Psoas muscle (tissue), 8 donors: ENCODE results near the gene LCE1E. TPM values are rescaled to one million over a fixed set of nuclear protein-coding genes. Genes with fewer than 3 reads are reported as not detected.

Experiments used
- ATAC-seq, 4 donors: fragments of 200-7000 bp; cut with Tn5 transposase; one replicate each; pipeline ENCODE4 v1.9.1; 2020; ENCODE audit warnings: moderate library complexity in 3 of 4, mild to moderate bottlenecking in 2 of 4
- DNase-seq, 2 donors: peaks; one replicate each; pipeline ENCODE4 v3.0.0-alpha.2; 2020
- H3K27ac ChIP-seq: fragments of 200-600 bp; one replicate; pipeline ENCODE4 v1.8.0; 2022
- H3K27me3 ChIP-seq, 3 donors: fragments of 200-600 bp in 1 of 3; one replicate each; pipeline versions ENCODE4 v1.6.1 to v1.8.0; 2013 to 2022; ENCODE audit warnings: low read length in 2 of 3, mild to moderate bottlenecking in 2 of 3, moderate library complexity in 1 of 3; ENCODE audit not compliant: insufficient read depth in 3 of 3
- H3K36me3 ChIP-seq, 2 donors: fragments of 200-600 bp in 1 of 2; one replicate each; pipeline versions ENCODE4 v1.6.1 to v1.8.0; 2013 to 2022; ENCODE audit warnings: low read depth in 1 of 2, mild to moderate bottlenecking in 1 of 2, moderate library complexity in 1 of 2; ENCODE audit not compliant: insufficient read depth in 1 of 2
- H3K4me1 ChIP-seq: fragments of 200-600 bp; one replicate; pipeline ENCODE4 v1.8.0; 2022
- H3K4me3 ChIP-seq: fragments of 200-600 bp; one replicate; pipeline ENCODE4 v1.8.0; 2022; ENCODE audit warnings: mild to moderate bottlenecking
- H3K9me3 ChIP-seq: fragments of 200-600 bp; one replicate; pipeline ENCODE4 v1.8.0; 2022
- WGBS, 3 donors: extraction: QIAGEN DNeasy Blood & Tissue Kit; methylation state at CpG; one replicate each; pipeline versions ENCODE4 v1.1.6 to v1.1.7; 2013; 5-methylcytosine and 5-hydroxymethylcytosine counted together
- intact Hi-C, 2 donors: fragments of 100-400 bp; cut with DNase I; formaldehyde crosslinking; loops; one replicate each; pipeline versions ENCODE4 v1.11.0 to v1.14.2; 2022
- polyA plus RNA-seq, 3 donors: library from polyadenylated mRNA; stranded (reverse); fragments of 200-250 nt; gene quantifications; one replicate each; pipeline ENCODE4 v1.2.3, GENCODE V29; 2013
- total RNA-seq, 4 donors: library from RNA; stranded (reverse); fragmentation: NEBNext Ultra II Directional in 2 of 4; extraction: Animal tissue kit (Norgen Biotek cat#: 25700) in 2 of 4; gene quantifications; one replicate each; pipeline versions ENCODE4 v1.2.1 to v1.2.4, GENCODE V29; 2021 to 2023
- TF ChIP-seq, protein P1 (sequence below): fragments of 200-600 bp; IDR thresholded peaks from one replicate; pipeline ENCODE4 v1.8.0; 2022; ENCODE audit warnings: antibody characterized with exemption
- donor health status: healthy with polysubstance abuse.
- donor health status: DM: no; HTN: no; CAD: no; lungs with moderate emphysema.
- donor health status: Bipolar disorder and iron deficiency.
- donor health status: healthy.
- donor health status: DM: yes; HTN: yes; CAD: no.
- donor health status: DM: no; HTN: no; CAD: no.
- donor health status: DM: no; HTN: no; CAD: no.
- donor health status: DM: yes; HTN: yes; CAD: no.

The LCE1E gene
- total and polyA plus RNA-seq, 7 donors: not detected

DNA sequence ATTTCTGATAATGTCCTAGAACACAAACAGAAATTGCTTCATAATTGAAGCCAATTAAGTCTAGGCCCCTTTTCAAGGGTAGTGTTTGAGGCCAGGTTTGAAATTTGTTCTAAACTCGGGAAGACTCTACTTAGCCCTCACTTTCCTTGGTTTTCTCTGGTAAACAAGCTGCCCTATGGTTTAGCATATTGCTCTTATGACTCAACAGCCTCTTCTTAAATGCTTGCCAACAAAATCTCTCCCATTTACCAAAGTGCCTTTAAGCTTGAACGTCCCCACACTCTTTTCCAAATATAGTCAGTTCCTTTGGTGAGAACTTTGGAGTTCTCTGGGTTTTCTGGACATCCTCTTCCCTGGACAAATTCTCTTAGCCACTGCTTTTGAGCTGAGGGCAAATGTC is 50.8 kb downstream of the LCE1E start:
- Histone ChIP-seq H3K27ac (no peak overlapping the region), H3K4me3 (no peak overlapping the region), H3K4me1 (no peaks in the 10 kb centered on the region), H3K27me3 (no peaks in the 10 kb centered on the region), H3K9me3 (no peaks in the 10 kb centered on the region), H3K36me3 (no peaks in the 10 kb centered on the region)
- TF ChIP-seq, protein P1, sequence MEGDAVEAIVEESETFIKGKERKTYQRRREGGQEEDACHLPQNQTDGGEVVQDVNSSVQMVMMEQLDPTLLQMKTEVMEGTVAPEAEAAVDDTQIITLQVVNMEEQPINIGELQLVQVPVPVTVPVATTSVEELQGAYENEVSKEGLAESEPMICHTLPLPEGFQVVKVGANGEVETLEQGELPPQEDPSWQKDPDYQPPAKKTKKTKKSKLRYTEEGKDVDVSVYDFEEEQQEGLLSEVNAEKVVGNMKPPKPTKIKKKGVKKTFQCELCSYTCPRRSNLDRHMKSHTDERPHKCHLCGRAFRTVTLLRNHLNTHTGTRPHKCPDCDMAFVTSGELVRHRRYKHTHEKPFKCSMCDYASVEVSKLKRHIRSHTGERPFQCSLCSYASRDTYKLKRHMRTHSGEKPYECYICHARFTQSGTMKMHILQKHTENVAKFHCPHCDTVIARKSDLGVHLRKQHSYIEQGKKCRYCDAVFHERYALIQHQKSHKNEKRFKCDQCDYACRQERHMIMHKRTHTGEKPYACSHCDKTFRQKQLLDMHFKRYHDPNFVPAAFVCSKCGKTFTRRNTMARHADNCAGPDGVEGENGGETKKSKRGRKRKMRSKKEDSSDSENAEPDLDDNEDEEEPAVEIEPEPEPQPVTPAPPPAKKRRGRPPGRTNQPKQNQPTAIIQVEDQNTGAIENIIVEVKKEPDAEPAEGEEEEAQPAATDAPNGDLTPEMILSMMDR: no peak
- WGBS, 3 donors: 37 to 43% (median 40%) methylated on average over 2 of the region's 2 CpGs
- ATAC-seq: no peak
- no peak for DNase-seq
- intact Hi-C loops: no loop called here

Other genes with a start within 250 kb of the LCE1E start
- gene LCE3E, start 219.5 kb upstream of the LCE1E start, total RNA-seq: not detected
- not detected for gene LCE3E, start 219.5 kb upstream of the LCE1E start, polyA plus RNA-seq
- not detected for gene LCE3D, start 205.7 kb upstream of the LCE1E start, total RNA-seq
- not detected for gene LCE3D, start 205.7 kb upstream of the LCE1E start, polyA plus RNA-seq
- not detected for gene LCE3C, start 186.0 kb upstream of the LCE1E start, total RNA-seq
- gene LCE3C, start 186.0 kb upstream of the LCE1E start, polyA plus RNA-seq: not detected
- not detected for gene LCE3B, start 172.4 kb upstream of the LCE1E start, total RNA-seq
- not detected for gene LCE3B, start 172.4 kb upstream of the LCE1E start, polyA plus RNA-seq
- not detected for gene LCE3A, start 163.2 kb upstream of the LCE1E start, total RNA-seq
- not detected for gene LCE3A, start 163.2 kb upstream of the LCE1E start, polyA plus RNA-seq
- not detected for gene LCE2D, start 122.9 kb upstream of the LCE1E start, total RNA-seq
- not detected for gene LCE2D, start 122.9 kb upstream of the LCE1E start, polyA plus RNA-seq
- not detected for gene LCE2C, start 111.0 kb upstream of the LCE1E start, total RNA-seq
- not detected for gene LCE2C, start 111.0 kb upstream of the LCE1E start, polyA plus RNA-seq
- gene LCE2B, start 100.1 kb upstream of the LCE1E start, total RNA-seq: not detected
- not detected for gene LCE2B, start 100.1 kb upstream of the LCE1E start, polyA plus RNA-seq
- not detected for gene LCE2A, start 87.9 kb upstream of the LCE1E start, total RNA-seq
- gene LCE2A, start 87.9 kb upstream of the LCE1E start, polyA plus RNA-seq: not detected
- gene LCE4A, start 78.1 kb upstream of the LCE1E start, total RNA-seq: not detected
- gene LCE4A, start 78.1 kb upstream of the LCE1E start, polyA plus RNA-seq: not detected
- gene KPRP, start 28.2 kb upstream of the LCE1E start, total RNA-seq: under 1 TPM in 1 of 4 donors, not detected in 3; 0.17 TPM
- gene KPRP, start 28.2 kb upstream of the LCE1E start, polyA plus RNA-seq: not detected
- gene LCE1F, start 11.1 kb upstream of the LCE1E start, total RNA-seq: not detected
- not detected for gene LCE1F, start 11.1 kb upstream of the LCE1E start, polyA plus RNA-seq
- not detected for gene LCE1D, start 10.5 kb downstream of the LCE1E start, total RNA-seq
- gene LCE1D, start 10.5 kb downstream of the LCE1E start, polyA plus RNA-seq: not detected
- not detected for gene LCE1C, start 20.4 kb downstream of the LCE1E start, total RNA-seq
- not detected for gene LCE1C, start 20.4 kb downstream of the LCE1E start, polyA plus RNA-seq
- gene LCE1B, start 25.7 kb downstream of the LCE1E start, total RNA-seq: not detected
- not detected for gene LCE1B, start 25.7 kb downstream of the LCE1E start, polyA plus RNA-seq
- gene LCE1A, start 41.2 kb downstream of the LCE1E start, total RNA-seq: not detected
- gene LCE1A, start 41.2 kb downstream of the LCE1E start, polyA plus RNA-seq: not detected
- gene LCE6A, start 56.6 kb downstream of the LCE1E start, total RNA-seq: not detected
- gene LCE6A, start 56.6 kb downstream of the LCE1E start, polyA plus RNA-seq: not detected
- gene LCE7A, start 73.7 kb downstream of the LCE1E start, total RNA-seq: not detected
- gene LCE7A, start 73.7 kb downstream of the LCE1E start, polyA plus RNA-seq: not detected
- gene SMCP, start 92.1 kb downstream of the LCE1E start, total RNA-seq: not detected
- not detected for gene SMCP, start 92.1 kb downstream of the LCE1E start, polyA plus RNA-seq
- gene IVL, start 122.3 kb downstream of the LCE1E start, total RNA-seq: not detected
- gene IVL, start 122.3 kb downstream of the LCE1E start, polyA plus RNA-seq: under 1 TPM in 1 of 3 donors, not detected in 2; 0.04 TPM
- gene SPRR5, start 160.9 kb downstream of the LCE1E start, total RNA-seq: not detected
- not detected for gene SPRR5, start 160.9 kb downstream of the LCE1E start, polyA plus RNA-seq
- not detected for gene SPRR4, start 184.4 kb downstream of the LCE1E start, total RNA-seq
- gene SPRR4, start 184.4 kb downstream of the LCE1E start, polyA plus RNA-seq: not detected
- gene SPRR1A, start 197.8 kb downstream of the LCE1E start, total RNA-seq: not detected
- not detected for gene SPRR1A, start 197.8 kb downstream of the LCE1E start, polyA plus RNA-seq
- gene SPRR3, start 215.5 kb downstream of the LCE1E start, total RNA-seq: 1 to 10 TPM in 1 of 4 donors, under 1 TPM in 1, not detected in 2; 0.32 to 1.1 TPM
- 1 to 10 TPM in 1 of 3 donors, under 1 TPM in 1, not detected in 1; 0.82 to 1.2 TPM for gene SPRR3, start 215.5 kb downstream of the LCE1E start, polyA plus RNA-seq
- gene SPRR1B, start 244.9 kb downstream of the LCE1E start, total RNA-seq: not detected
- gene SPRR1B, start 244.9 kb downstream of the LCE1E start, polyA plus RNA-seq: under 1 TPM in 1 of 3 donors, not detected in 2; 0.23 TPM